Naive thymus-derived CD8-positive, alpha-beta T cell (primary cell): ENCODE results near the gene ZC3H7B. TPM values are rescaled to one million over a fixed set of nuclear protein-coding genes. Genes with fewer than 3 reads are reported as not detected.

Experiments
- ATAC-seq, 2 donors: fragments of 150-1000 bp; cut with Tn5 transposase in 1 of 2; sonication (Bioruptor Pico), chemical (Tn5 transposase) in 1 of 2; 1 replicate in 1 of 2; 2 replicates in 1 of 2; pipeline ENCODE4 v1.10.0; 2021; ENCODE audit warnings: mild to moderate bottlenecking in 2 of 2, moderate library complexity in 2 of 2
- POLR2A ChIA-PET: fragments of 350-600 bp; sonication (Branson Sonifier 250); formaldehyde crosslinking; loops from one replicate; lab custom pipeline; 2021; ENCODE audit warnings: antibody characterized with exemption; lab: Charles Lee
- DNase-seq, 10 donors: peaks; one replicate each; pipeline versions ENCODE4 v3.0.0 to v3.0.0-alpha.2; 2020 to 2022
- H3K27ac Mint-ChIP-seq, 10 donors: one replicate each; pipeline ENCODE4 v1.8.0; 2020 to 2022; ENCODE audit warnings: mild to moderate bottlenecking in 10 of 10, mixed read lengths in 10 of 10, moderate library complexity in 4 of 10, inconsistent platforms in 1 of 10
- H3K27me3 Mint-ChIP-seq, 5 donors: one replicate each; pipeline ENCODE4 v1.8.0; 2021 to 2022; ENCODE audit warnings: mixed read lengths in 5 of 5
- H3K36me3 Mint-ChIP-seq, 3 donors: one replicate each; pipeline ENCODE4 v1.8.0; 2020 to 2022; ENCODE audit warnings: mixed read lengths in 3 of 3, mild to moderate bottlenecking in 2 of 3, inconsistent platforms in 1 of 3
- H3K4me1 Mint-ChIP-seq, 4 donors: one replicate each; pipeline ENCODE4 v1.8.0; 2021 to 2022; ENCODE audit warnings: mixed read lengths in 4 of 4
- H3K4me3 Mint-ChIP-seq, 10 donors: one replicate each; pipeline ENCODE4 v1.8.0; 2020 to 2022; ENCODE audit warnings: mild to moderate bottlenecking in 10 of 10, mixed read lengths in 10 of 10, moderate library complexity in 6 of 10, inconsistent platforms in 1 of 10
- H3K9me3 Mint-ChIP-seq, 9 donors: one replicate each; pipeline ENCODE4 v1.8.0; 2020 to 2022; ENCODE audit warnings: mixed read lengths in 9 of 9, mild to moderate bottlenecking in 3 of 9, inconsistent platforms in 1 of 9, moderate library complexity in 1 of 9
- polyA plus RNA-seq, 3 donors: library from polyadenylated mRNA; unstranded; fragments of 300-500 nt; fragmentation: Illumina TruSeq; gene quantifications; one replicate each; pipeline ENCODE4 v1.2.3, GENCODE V29; 2021
- total RNA-seq, 8 experiments: library from RNA in 2 of 8; stranded (reverse) in 2 of 8; gene quantifications; one replicate each; pipeline ENCODE4 v1.2.3 and lab custom pipeline; 2021 to 2026

ZC3H7B gene
- total and polyA plus RNA-seq, 5 experiments from 2014 or later = 0.65 to 48.1 (median 1.5) TPM

- H3K9me3 Mint-ChIP-seq = no peaks in the 10 kb centered on the region
- no peaks in the 10 kb centered on the region for H3K36me3 Mint-ChIP-seq
- DNase-seq (peak; percentile 95 to 100 (median 99)), ATAC-seq (peak; percentile 83 to 86)
- H3K27ac Mint-ChIP-seq = peak within 1 kb of the TSS; percentile 92 to 99 (median 98)
- POLR2A ChIA-PET = interaction anchor here (0.5 to 3.9 kb wide), 18 partner anchors 23 to 698 kb away, joined by 3 to 47 read pairs (median 6); partner anchors contain the start of genes ACO2, DESI1, EP300 and PHF5A
- H3K4me3 Mint-ChIP-seq = peak within 1 kb of the TSS; percentile 88 to 97 (median 92)
- H3K27me3 Mint-ChIP-seq = no peaks in the 10 kb centered on the region
- peaks cover 6 to 24% (median 21%) of the 10 kb centered on the region in 4 donors for H3K4me1 Mint-ChIP-seq
These were observed 80.2 kb downstream of the ZC3H7B start, which contains the start of gene TEF for GRCh38 chr22:41381329-41382097. Gene TEF, plus strand, starts transcription at chr22:41381942. Its CDS starts 103 bp downstream, at chr22:41382045.

- Mint-ChIP-seq H3K27ac (peak overlapping the region; percentile 48 to 98 (median 92)), H3K4me3 (peak overlapping the region; percentile 87 to 97 (median 92)), H3K9me3 (no peaks in the 10 kb centered on the region), H3K4me1 (peaks cover 6 to 24% (median 21%) of the 10 kb centered on the region in 4 donors), H3K27me3 (no peaks in the 10 kb centered on the region), H3K36me3 (peaks cover 0 to 3% (median 0%) of the 10 kb centered on the region in 3 donors)
- DNase-seq (peak; percentile 39 to 79 (median 67)), ATAC-seq (peak; percentile 30 to 31)
- POLR2A ChIA-PET = interaction anchor here (0.5 to 3.9 kb wide), 14 partner anchors 65 to 698 kb away, joined by 4 to 47 read pairs (median 8); partner anchors contain the start of genes ACO2, DESI1, EP300 and PHF5A
These were observed 80.8 kb downstream of the ZC3H7B start for GRCh38 chr22:41382098-41382578.

- H3K9me3 Mint-ChIP-seq = no peaks in the 10 kb centered on the region
- H3K36me3 Mint-ChIP-seq = peaks cover 0 to 3% (median 0%) of the 10 kb centered on the region in 3 donors
- DNase-seq = no peak
These were observed 81.3 kb downstream of the ZC3H7B start for GRCh38 chr22:41382610-41383009.

GRCh38 chr22:41383085-41383484 is 81.8 kb downstream of the ZC3H7B start:
- POLR2A ChIA-PET = interaction anchor here (0.8 to 3.9 kb wide), 4 partner anchors 82 to 305 kb away, joined by 3 to 47 read pairs (median 17); partner anchors contain the start of genes ACO2, PHF5A, RANGAP1 and SNU13
- H3K27me3 Mint-ChIP-seq = no peaks in the 10 kb centered on the region
- no peaks in the 10 kb centered on the region for H3K9me3 Mint-ChIP-seq
- DNase-seq (no peak), ATAC-seq (no peak)
- peaks cover 0 to 5% (median 0%) of the 10 kb centered on the region in 3 donors for H3K36me3 Mint-ChIP-seq
- peak overlapping the region; percentile 87 to 97 (median 92) for H3K4me3 Mint-ChIP-seq
- peaks cover 6 to 24% (median 21%) of the 10 kb centered on the region in 4 donors for H3K4me1 Mint-ChIP-seq
- H3K27ac Mint-ChIP-seq = peak overlapping the region in 9 of 10 donors; percentile 20 to 94 (median 83)

More at GRCh38 chr22:41382610-41383009, 81.3 kb downstream of the ZC3H7B start:
- H3K27ac Mint-ChIP-seq = peak overlapping the region; percentile 48 to 97 (median 92)
- H3K27me3 Mint-ChIP-seq = no peaks in the 10 kb centered on the region
- ATAC-seq = no peak
- POLR2A ChIA-PET = interaction anchor here (0.5 to 3.9 kb wide), 8 partner anchors 65 to 306 kb away, joined by 3 to 47 read pairs (median 10); partner anchors contain the start of genes ACO2, PHF5A, PMM1 and RANGAP1
- peaks cover 6 to 24% (median 21%) of the 10 kb centered on the region in 4 donors for H3K4me1 Mint-ChIP-seq
- peak overlapping the region; percentile 87 to 97 (median 92) for H3K4me3 Mint-ChIP-seq

- DNase-seq (no peak), ATAC-seq (no peak)
- POLR2A ChIA-PET = no interaction called here
- Mint-ChIP-seq H3K4me1 (peaks cover 6 to 24% (median 21%) of the 10 kb centered on the region in 4 donors), H3K27ac (peak overlapping the region in 3 of 10 donors; percentile 3 to 73 (median 65)), H3K9me3 (no peaks in the 10 kb centered on the region), H3K4me3 (peak overlapping the region in 8 of 10 donors; percentile 2 to 96 (median 28)), H3K27me3 (no peaks in the 10 kb centered on the region), H3K36me3 (peaks cover 0 to 13% (median 0%) of the 10 kb centered on the region in 3 donors)
These were observed 82.8 kb downstream of the ZC3H7B start for GRCh38 chr22:41384128-41384527.

- peak overlapping the region in 1 of 10 donors; percentile 60 for H3K27ac Mint-ChIP-seq
- peaks cover 0 to 34% (median 9%) of the 10 kb centered on the region in 3 donors for H3K36me3 Mint-ChIP-seq
- no peaks in the 10 kb centered on the region for H3K27me3 Mint-ChIP-seq
- ATAC-seq = no peak
- H3K9me3 Mint-ChIP-seq = no peaks in the 10 kb centered on the region
- peaks cover 5 to 21% (median 15%) of the 10 kb centered on the region in 4 donors for H3K4me1 Mint-ChIP-seq
- DNase-seq = no peak
- POLR2A ChIA-PET = no interaction called here
- H3K4me3 Mint-ChIP-seq = no peak overlapping the region
These were observed 86.0 kb downstream of the ZC3H7B start for GRCh38 chr22:41387341-41387740.

- Mint-ChIP-seq H3K27ac (no peak overlapping the region), H3K9me3 (no peaks in the 10 kb centered on the region), H3K36me3 (peaks cover 0 to 74% (median 25%) of the 10 kb centered on the region in 3 donors), H3K4me1 (peaks cover 0 to 2% (median under 1%) of the 10 kb centered on the region in 4 donors), H3K4me3 (no peak overlapping the region), H3K27me3 (no peaks in the 10 kb centered on the region)
- DNase-seq (no peak), ATAC-seq (no peak)
- POLR2A ChIA-PET = no interaction called here
These were observed 92.7 kb downstream of the ZC3H7B start for GRCh38 chr22:41394012-41394356.

GRCh38 chr22:41395531-41396240 is 94.4 kb downstream of the ZC3H7B start:
- POLR2A ChIA-PET = no interaction called here
- Mint-ChIP-seq H3K4me3 (no peak overlapping the region), H3K27me3 (no peaks in the 10 kb centered on the region), H3K27ac (peak overlapping the region in 1 of 10 donors; percentile 31), H3K9me3 (no peaks in the 10 kb centered on the region), H3K36me3 (peaks cover 0 to 59% (median 19%) of the 10 kb centered on the region in 3 donors), H3K4me1 (peaks cover 0 to 2% (median 0%) of the 10 kb centered on the region in 4 donors)
- DNase-seq = no peak
- ATAC-seq = no peak

- no peak overlapping the region for H3K4me3 Mint-ChIP-seq
- POLR2A ChIA-PET = no interaction called here
- no peaks in the 10 kb centered on the region for H3K27me3 Mint-ChIP-seq
- ATAC-seq (no peak), DNase-seq (no peak)
- no peaks in the 10 kb centered on the region for H3K9me3 Mint-ChIP-seq
- H3K4me1 Mint-ChIP-seq = no peaks in the 10 kb centered on the region
- H3K27ac Mint-ChIP-seq = no peak overlapping the region
- peaks cover 0 to 52% (median 16%) of the 10 kb centered on the region in 3 donors for H3K36me3 Mint-ChIP-seq
These were observed 96.0 kb downstream of the ZC3H7B start for GRCh38 chr22:41397143-41397811.

GRCh38 chr22:41398921-41399320 is 97.6 kb downstream of the ZC3H7B start:
- Mint-ChIP-seq H3K27ac (no peak overlapping the region), H3K9me3 (no peaks in the 10 kb centered on the region), H3K36me3 (peaks cover 0 to 42% (median 13%) of the 10 kb centered on the region in 3 donors), H3K4me1 (peaks cover 4 to 6% (median 5%) of the 10 kb centered on the region in 4 donors), H3K27me3 (peaks cover 0 to 1% (median 0%) of the 10 kb centered on the region in 5 donors), H3K4me3 (no peak overlapping the region)
- ATAC-seq (no peak), DNase-seq (no peak)
- POLR2A ChIA-PET = no interaction called here

GRCh38 chr22:41401781-41402648 is 100.7 kb downstream of the ZC3H7B start:
- H3K9me3 Mint-ChIP-seq = no peaks in the 10 kb centered on the region
- H3K4me3 Mint-ChIP-seq = no peak overlapping the region
- DNase-seq (no peak), ATAC-seq (no peak)
- H3K27ac Mint-ChIP-seq = no peak overlapping the region
- H3K4me1 Mint-ChIP-seq = peaks cover 6 to 15% (median 10%) of the 10 kb centered on the region in 4 donors
- peaks cover 0 to 15% (median 3%) of the 10 kb centered on the region in 3 donors for H3K36me3 Mint-ChIP-seq
- peaks cover 0 to 1% (median 0%) of the 10 kb centered on the region in 5 donors for H3K27me3 Mint-ChIP-seq
- POLR2A ChIA-PET = interaction anchor here (0.6 to 1.3 kb wide), 3 partner anchors 66 to 688 kb away, joined by 3 to 5 read pairs (median 3); partner anchors contain the start of gene PHF5A
